H9 (cell line): Measurements from ENCODE around the gene CEACAM6. TPM values are rescaled to one million over a fixed set of nuclear protein-coding genes. Genes with fewer than 3 reads are reported as not detected.
A peak's percentile ranks its signal among the peaks of the same experiment; 100 is the strongest.

Experiments used
- DNase-seq: peaks from one replicate; pipeline ENCODE4 v3.0.0-alpha.2; 2017
- H2AFZ ChIP-seq: one replicate; pipeline ENCODE4 v1.6.1; 2013; ENCODE audit warnings: mild to moderate bottlenecking, low read length, control low read depth, moderate library complexity
- H2AK5ac ChIP-seq: 2 replicates; pipeline ENCODE4 v1.6.1; 2013; ENCODE audit warnings: low read length, control low read depth, mixed read lengths; ENCODE audit not compliant: insufficient read length
- H2BK120ac ChIP-seq: one replicate; pipeline ENCODE4 v1.6.1; 2013; ENCODE audit warnings: low read depth, mild to moderate bottlenecking, low read length, control low read depth, inconsistent platforms; ENCODE audit not compliant: poor library complexity, severe bottlenecking
- H2BK12ac ChIP-seq: 2 replicates; pipeline ENCODE4 v1.6.1; 2013; ENCODE audit warnings: low read length, control low read depth, mixed read lengths, low read depth; ENCODE audit not compliant: insufficient read length
- H2BK15ac ChIP-seq: 2 replicates; pipeline ENCODE4 v1.6.1; 2013; ENCODE audit warnings: low read depth, low read length, control low read depth
- H2BK20ac ChIP-seq: one replicate; pipeline ENCODE4 v1.6.1; 2013; ENCODE audit warnings: low read depth, mild to moderate bottlenecking, low read length, control low read depth, inconsistent platforms; ENCODE audit not compliant: poor library complexity, severe bottlenecking
- H2BK5ac ChIP-seq: 2 replicates; pipeline ENCODE4 v1.6.1; 2013; ENCODE audit warnings: low read length, control low read depth, mixed read lengths; ENCODE audit not compliant: insufficient read length
- H3K14ac ChIP-seq: 2 replicates; pipeline ENCODE4 v1.6.1; 2013; ENCODE audit warnings: low read length, control low read depth; ENCODE audit not compliant: insufficient read depth
- H3K18ac ChIP-seq: 2 replicates; pipeline ENCODE4 v1.6.1; 2013; ENCODE audit warnings: low read depth, mild to moderate bottlenecking, mixed read lengths, low read length, control low read depth; ENCODE audit not compliant: insufficient read length
- H3K23ac ChIP-seq: 2 replicates; pipeline ENCODE4 v1.6.1; 2013; ENCODE audit warnings: low read length, control low read depth, mixed read lengths, low read depth; ENCODE audit not compliant: insufficient read length
- H3K23me2 ChIP-seq: 2 replicates; pipeline ENCODE4 v1.6.1; 2013; ENCODE audit warnings: low read depth, mild to moderate bottlenecking, mixed read lengths, low read length, control low read depth; ENCODE audit not compliant: insufficient read length, poor library complexity, severe bottlenecking
- H3K27ac ChIP-seq: 2 replicates; pipeline ENCODE4 v1.5.1; 2013; ENCODE audit warnings: low read length, control low read depth, mixed read lengths, low read depth; ENCODE audit not compliant: insufficient read length
- H3K27me3 ChIP-seq: 2 replicates; pipeline ENCODE4 v1.6.1; 2013; ENCODE audit warnings: low read length, control low read depth, inconsistent platforms; ENCODE audit not compliant: insufficient read depth
- H3K4ac ChIP-seq: 2 replicates; pipeline ENCODE4 v1.6.1; 2013; ENCODE audit warnings: low read depth, mild to moderate bottlenecking, control low read depth, inconsistent platforms, low read length, moderate library complexity
- H3K4me1 ChIP-seq: 2 replicates; pipeline ENCODE4 v1.6.1; 2013; ENCODE audit warnings: low read length, control low read depth, inconsistent platforms; ENCODE audit not compliant: insufficient read depth
- H3K4me2 ChIP-seq: 2 replicates; pipeline ENCODE4 v1.6.1; 2013; ENCODE audit warnings: low read length, control low read depth, mixed read lengths; ENCODE audit not compliant: insufficient read length, insufficient read depth
- H3K56ac ChIP-seq: 2 replicates; pipeline ENCODE4 v1.6.1; 2013; ENCODE audit warnings: low read depth, mild to moderate bottlenecking, mixed read lengths, low read length, control low read depth; ENCODE audit not compliant: insufficient read length
- H3K79me1 ChIP-seq: 2 replicates; pipeline ENCODE4 v1.6.1; 2013; ENCODE audit warnings: low read depth, mild to moderate bottlenecking, moderate library complexity, low read length, control low read depth, inconsistent platforms; ENCODE audit not compliant: insufficient read depth, poor library complexity, severe bottlenecking
- H3K79me2 ChIP-seq: 2 replicates; pipeline ENCODE4 v1.6.1; 2013; ENCODE audit warnings: low read length, control low read depth, inconsistent platforms; ENCODE audit not compliant: insufficient read depth
- H3K9ac ChIP-seq: 2 replicates; pipeline ENCODE4 v1.6.1; 2013; ENCODE audit warnings: low read length, control low read depth, mixed read lengths; ENCODE audit not compliant: insufficient read length; ENCODE audit errors: extremely low read depth
- H3K9me3 ChIP-seq: one replicate; pipeline ENCODE4 v1.6.1; 2013; ENCODE audit warnings: low read depth, low read length, inconsistent platforms; ENCODE audit not compliant: control insufficient read depth
- H3T11ph ChIP-seq: one replicate; pipeline ENCODE4 v1.6.1; 2013; ENCODE audit warnings: mild to moderate bottlenecking, low read length, control low read depth, inconsistent platforms
- H4K20me1 ChIP-seq: one replicate; pipeline ENCODE4 v1.6.1; 2013; ENCODE audit not compliant: control insufficient read depth, insufficient read length, insufficient read depth
- H4K5ac ChIP-seq: 2 replicates; pipeline ENCODE4 v1.6.1; 2013; ENCODE audit warnings: low read depth, mild to moderate bottlenecking, mixed read lengths, low read length, control low read depth; ENCODE audit not compliant: insufficient read length
- H4K8ac ChIP-seq: replicated peaks from 2 replicates; pipeline ENCODE4 v1.6.1; 2013; ENCODE audit warnings: low read length, control low read depth, mixed read lengths, low read depth; ENCODE audit not compliant: insufficient read length
- H4K91ac ChIP-seq: 2 replicates; pipeline ENCODE4 v1.6.1; 2013; ENCODE audit warnings: low read depth, mild to moderate bottlenecking, moderate library complexity, mixed read lengths, low read length, control low read depth; ENCODE audit not compliant: insufficient read length
- H3K27ac Mint-ChIP-seq, 3 experiments: 2 replicates in 2 of 3; 3 replicates in 1 of 3; pipeline ENCODE4 v1.8.0; 2020 to 2021; ENCODE audit warnings: mixed read lengths in 3 of 3, mild to moderate bottlenecking in 1 of 3, moderate library complexity in 1 of 3
- H3K27me3 Mint-ChIP-seq: 2 replicates; pipeline ENCODE4 v1.8.0; 2021; ENCODE audit warnings: low read depth, mild to moderate bottlenecking, moderate library complexity, mixed read lengths
- H3K36me3 Mint-ChIP-seq, 3 experiments: 2 replicates in 2 of 3; 3 replicates in 1 of 3; pipeline ENCODE4 v1.8.0; 2020 to 2021; ENCODE audit warnings: low read depth in 3 of 3, mixed read lengths in 3 of 3; ENCODE audit not compliant: insufficient read depth in 1 of 3
- H3K4me1 Mint-ChIP-seq, 2 experiments: 2 replicates each; pipeline ENCODE4 v1.8.0; 2020; ENCODE audit warnings: mixed read lengths in 2 of 2
- H3K4me3 Mint-ChIP-seq, 2 experiments: 2 replicates in 1 of 2; 3 replicates in 1 of 2; pipeline ENCODE4 v1.8.0; 2020 to 2021; ENCODE audit warnings: mild to moderate bottlenecking in 2 of 2, mixed read lengths in 2 of 2, moderate library complexity in 1 of 2
- H3K9me3 Mint-ChIP-seq, 2 experiments: 2 replicates in 1 of 2; 3 replicates in 1 of 2; pipeline ENCODE4 v1.8.0; 2020; ENCODE audit warnings: mild to moderate bottlenecking in 2 of 2, mixed read lengths in 2 of 2, moderate library complexity in 1 of 2
- CTCF ChIP-seq: fragments of 200-600 bp; sonication (generic); conservative IDR thresholded peaks from 3 replicates; pipeline ENCODE4 v1.8.0; 2021; ENCODE audit warnings: antibody characterized with exemption, mild to moderate bottlenecking
- WGBS: extraction: QIAGEN DNeasy Blood & Tissue Kit; methylation state at CpG from one replicate; pipeline ENCODE4 v1.1.7; 2013; ENCODE audit warnings: missing lambda C conversion rate, low lambda C conversion rate, mixed read lengths; ENCODE audit not compliant: insufficient read length; ENCODE audit errors: extremely low coverage; 5-methylcytosine and 5-hydroxymethylcytosine counted together
- total RNA-seq: library from RNA; stranded (reverse); gene quantifications from 2 replicates; pipeline ENCODE4 v1.2.1, GENCODE V29; 2021

The CEACAM6 gene
- total RNA-seq, 1 experiment from 2014 or later = not detected

GRCh38 chr19:41821003-41821735, 65.8 kb downstream of the CEACAM6 start:
- Histone ChIP-seq H3K23ac (no peak overlapping the region), H4K5ac (no peak overlapping the region), H3K79me2 (no peaks in the 10 kb centered on the region), H3K27ac (no peak overlapping the region), H3K4ac (no peak overlapping the region), H4K20me1 (no peaks in the 10 kb centered on the region), H2BK5ac (no peak overlapping the region), H3T11ph (no peak overlapping the region), H3K4me1 (no peaks in the 10 kb centered on the region), H3K9me3 (no peaks in the 10 kb centered on the region), H3K79me1 (no peaks in the 10 kb centered on the region), H2BK120ac (no peak overlapping the region), H2BK20ac (no peak overlapping the region), H3K4me2 (no peak overlapping the region), H4K8ac (no peak overlapping the region), H3K56ac (no peak overlapping the region), H2AFZ (no peak overlapping the region), H2BK12ac (no peak overlapping the region), H3K18ac (no peak overlapping the region), H4K91ac (no peak overlapping the region), H3K14ac (no peak overlapping the region), H2BK15ac (no peak overlapping the region), H3K27me3 (no peaks in the 10 kb centered on the region), H2AK5ac (no peak overlapping the region), H3K23me2 (no peaks in the 10 kb centered on the region), H3K9ac (no peak overlapping the region)
- peak; percentile 60 for TF ChIP-seq CTCF
- Mint-ChIP-seq H3K9me3 (peaks cover 9 to 76% of the 10 kb centered on the region in 2 experiments; a peak in 4 of 5 replicates), H3K4me1 (no peaks in the 10 kb centered on the region), H3K27me3 (peaks cover 3% of the 10 kb centered on the region; the same call in 1 of the 2 replicates), H3K36me3 (peaks cover 0 to 17% (median 0%) of the 10 kb centered on the region in 3 experiments; a peak in 3 of 7 replicates), H3K4me3 (no peak overlapping the region), H3K27ac (no peak overlapping the region)
- WGBS = no CpG with 5 or more reads among the region's 12 CpGs
- peak; percentile 76 for DNase-seq

Other genes with a start within 250 kb of the CEACAM6 start
- not detected in 2 replicates for gene CEACAM21, start 179.4 kb upstream of the CEACAM6 start, total RNA-seq
- gene CEACAM4, start 128.5 kb upstream of the CEACAM6 start, total RNA-seq = not detected in 2 replicates
- gene CEACAM7, start 67.3 kb upstream of the CEACAM6 start, total RNA-seq = not detected in 2 replicates
- gene CEACAM5, start 46.9 kb upstream of the CEACAM6 start, total RNA-seq = not detected in 2 replicates
- gene CEACAM3, start 41.1 kb downstream of the CEACAM6 start, total RNA-seq = not detected in 2 replicates
- not detected in 2 replicates for gene LYPD4, start 89.2 kb downstream of the CEACAM6 start, total RNA-seq
- gene DMRTC2, start 89.5 kb downstream of the CEACAM6 start, total RNA-seq = not detected in 2 replicates
- 3,024 and 3,117 TPM in 2 replicates for gene RPS19, start 104.7 kb downstream of the CEACAM6 start, total RNA-seq
- gene CD79A, start 121.7 kb downstream of the CEACAM6 start, total RNA-seq = 0.22 and 0.39 TPM in 2 replicates
- 47.0 and 50.3 TPM in 2 replicates for gene ARHGEF1, start 127.7 kb downstream of the CEACAM6 start, total RNA-seq
- gene ERFL, start 172.9 kb downstream of the CEACAM6 start, total RNA-seq = 0.11 and 0.22 TPM in 2 replicates
- gene RABAC1, start 203.8 kb downstream of the CEACAM6 start, total RNA-seq = 94.0 and 105 TPM in 2 replicates
- gene ATP1A3, start 238.7 kb downstream of the CEACAM6 start, total RNA-seq = 11.6 and 12.0 TPM in 2 replicates